CD4-positive, alpha-beta T cell treated with Interleukin-10 for 1 hour (primary cell): ENCODE measurements around the gene PLCH1.

Experiments
- DNase-seq: peaks from one replicate; pipeline ENCODE4 v3.0.0-alpha.2; 2020

PLCH1 gene, protein sequence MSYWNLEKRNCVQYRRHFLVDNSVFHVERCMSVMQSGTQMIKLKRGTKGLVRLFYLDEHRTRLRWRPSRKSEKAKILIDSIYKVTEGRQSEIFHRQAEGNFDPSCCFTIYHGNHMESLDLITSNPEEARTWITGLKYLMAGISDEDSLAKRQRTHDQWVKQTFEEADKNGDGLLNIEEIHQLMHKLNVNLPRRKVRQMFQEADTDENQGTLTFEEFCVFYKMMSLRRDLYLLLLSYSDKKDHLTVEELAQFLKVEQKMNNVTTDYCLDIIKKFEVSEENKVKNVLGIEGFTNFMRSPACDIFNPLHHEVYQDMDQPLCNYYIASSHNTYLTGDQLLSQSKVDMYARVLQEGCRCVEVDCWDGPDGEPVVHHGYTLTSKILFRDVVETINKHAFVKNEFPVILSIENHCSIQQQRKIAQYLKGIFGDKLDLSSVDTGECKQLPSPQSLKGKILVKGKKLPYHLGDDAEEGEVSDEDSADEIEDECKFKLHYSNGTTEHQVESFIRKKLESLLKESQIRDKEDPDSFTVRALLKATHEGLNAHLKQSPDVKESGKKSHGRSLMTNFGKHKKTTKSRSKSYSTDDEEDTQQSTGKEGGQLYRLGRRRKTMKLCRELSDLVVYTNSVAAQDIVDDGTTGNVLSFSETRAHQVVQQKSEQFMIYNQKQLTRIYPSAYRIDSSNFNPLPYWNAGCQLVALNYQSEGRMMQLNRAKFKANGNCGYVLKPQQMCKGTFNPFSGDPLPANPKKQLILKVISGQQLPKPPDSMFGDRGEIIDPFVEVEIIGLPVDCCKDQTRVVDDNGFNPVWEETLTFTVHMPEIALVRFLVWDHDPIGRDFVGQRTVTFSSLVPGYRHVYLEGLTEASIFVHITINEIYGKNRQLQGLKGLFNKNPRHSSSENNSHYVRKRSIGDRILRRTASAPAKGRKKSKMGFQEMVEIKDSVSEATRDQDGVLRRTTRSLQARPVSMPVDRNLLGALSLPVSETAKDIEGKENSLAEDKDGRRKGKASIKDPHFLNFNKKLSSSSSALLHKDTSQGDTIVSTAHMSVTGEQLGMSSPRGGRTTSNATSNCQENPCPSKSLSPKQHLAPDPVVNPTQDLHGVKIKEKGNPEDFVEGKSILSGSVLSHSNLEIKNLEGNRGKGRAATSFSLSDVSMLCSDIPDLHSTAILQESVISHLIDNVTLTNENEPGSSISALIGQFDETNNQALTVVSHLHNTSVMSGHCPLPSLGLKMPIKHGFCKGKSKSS (N-terminal part only)

DNA sequence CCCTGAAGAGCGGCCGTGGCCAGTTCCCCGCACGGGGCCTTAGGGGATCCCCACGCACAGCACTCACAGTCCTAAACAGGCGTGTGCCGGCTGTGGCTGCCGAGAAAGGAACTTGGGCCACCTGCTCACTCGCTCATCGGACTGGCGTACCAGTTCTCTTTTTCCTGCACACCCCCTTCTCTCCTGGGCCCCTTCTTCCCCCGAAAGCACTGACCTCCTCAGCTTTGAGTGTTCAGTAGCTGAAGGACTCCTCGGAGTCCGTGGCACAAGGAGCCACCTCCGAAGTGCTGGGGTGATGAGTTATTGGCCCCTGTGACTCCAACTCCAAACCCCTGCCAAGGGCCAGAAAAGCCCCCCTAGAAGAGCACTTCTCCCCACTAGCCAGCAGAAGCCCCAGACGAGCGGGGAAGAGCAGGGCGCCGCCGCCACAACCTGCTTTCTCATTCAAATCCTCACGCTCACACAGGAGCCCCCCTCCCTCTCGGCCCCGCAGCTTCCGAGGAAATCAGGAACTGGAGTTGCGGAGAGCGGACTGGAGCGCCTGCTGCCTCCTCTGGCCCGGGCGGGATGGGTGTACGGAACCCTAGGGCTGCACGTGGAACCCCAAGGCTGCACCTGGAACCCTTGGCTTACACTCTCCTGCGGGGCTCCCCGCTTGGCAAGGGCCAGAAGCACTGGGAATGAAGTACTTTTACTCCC lies at the start of gene PLCH1:
Gene PLCH1, minus strand, starts transcription at position 446 of the 699 bp plus-strand sequence. CDS start 40,847 bp downstream, outside the sequence.
- DNase-seq = peak; percentile 50

DNA sequence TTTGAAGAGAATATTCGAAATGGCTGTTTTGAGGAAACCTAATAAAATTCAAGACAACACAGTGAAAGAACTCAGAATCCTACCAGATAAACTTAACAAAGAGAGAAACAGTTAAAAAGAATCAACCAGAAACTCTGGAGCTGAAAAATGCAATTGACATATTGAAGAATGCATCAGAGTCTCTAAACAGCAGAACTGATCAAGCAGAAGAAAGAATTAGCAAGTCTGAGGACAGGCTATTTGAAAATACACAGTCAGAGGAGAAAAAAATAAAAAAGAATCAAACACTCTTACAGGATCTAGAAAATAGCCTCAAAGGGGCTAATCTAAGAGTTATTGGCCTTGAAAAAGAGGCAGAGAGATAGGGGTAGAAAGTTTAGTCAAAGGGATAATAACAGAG lies 47.7 kb upstream of the PLCH1 start:
- DNase-seq = no peak

DNA sequence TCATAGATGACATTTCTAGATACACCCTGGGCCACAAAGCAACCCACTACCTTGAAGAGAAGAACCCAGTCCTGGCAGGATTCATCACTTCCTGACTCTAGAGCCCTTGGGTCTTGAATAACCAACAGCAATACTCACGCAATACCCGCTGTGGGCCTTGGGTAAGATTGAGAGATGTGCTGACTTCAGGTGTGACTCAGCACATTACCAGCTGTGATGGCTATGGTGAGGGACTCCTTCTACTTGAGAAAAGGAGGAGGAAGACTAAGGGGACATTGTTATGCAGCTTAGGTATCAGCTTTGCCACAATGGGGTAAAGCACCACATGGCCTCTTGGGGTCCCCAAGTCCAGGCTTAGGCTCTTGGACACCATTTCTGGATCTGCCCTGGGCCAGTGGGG lies 46.3 kb upstream of the PLCH1 start:
- DNase-seq = no peak

GRCh38 chr3:155790272-155790925 lies 45.5 kb upstream of the PLCH1 start:
- DNase-seq = no peak

DNA sequence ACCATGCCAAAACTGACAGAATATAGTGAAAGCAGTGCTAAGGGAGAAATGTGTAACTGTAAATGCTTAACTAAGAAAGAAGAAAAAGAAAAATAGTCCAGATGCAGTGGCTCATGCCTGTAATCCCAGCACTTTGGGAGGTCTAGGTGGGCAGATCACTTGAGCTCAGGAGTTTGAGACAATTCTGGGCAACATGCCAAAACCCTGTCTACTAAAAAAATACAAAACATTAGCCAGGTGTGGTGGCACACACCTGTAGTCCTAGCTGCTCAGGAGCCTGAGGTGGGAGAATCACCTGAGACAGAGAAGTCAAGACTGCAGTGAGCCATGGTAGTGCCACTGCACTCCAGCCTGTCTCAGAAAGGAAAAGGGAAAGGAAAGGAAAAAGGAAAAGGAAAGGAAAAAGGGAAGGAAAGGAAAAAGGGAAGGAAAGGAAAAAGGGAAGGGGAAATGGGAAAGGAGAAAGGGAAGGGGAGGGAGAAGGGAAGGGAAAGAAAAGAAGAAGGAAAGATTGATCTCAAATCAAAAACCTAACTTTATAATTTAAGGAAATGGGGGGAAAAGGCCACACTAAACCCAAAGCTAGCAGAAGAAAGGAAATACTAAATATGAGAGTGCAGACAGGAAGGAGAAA lies 40.9 kb upstream of the PLCH1 start:
- no peak for DNase-seq

DNA sequence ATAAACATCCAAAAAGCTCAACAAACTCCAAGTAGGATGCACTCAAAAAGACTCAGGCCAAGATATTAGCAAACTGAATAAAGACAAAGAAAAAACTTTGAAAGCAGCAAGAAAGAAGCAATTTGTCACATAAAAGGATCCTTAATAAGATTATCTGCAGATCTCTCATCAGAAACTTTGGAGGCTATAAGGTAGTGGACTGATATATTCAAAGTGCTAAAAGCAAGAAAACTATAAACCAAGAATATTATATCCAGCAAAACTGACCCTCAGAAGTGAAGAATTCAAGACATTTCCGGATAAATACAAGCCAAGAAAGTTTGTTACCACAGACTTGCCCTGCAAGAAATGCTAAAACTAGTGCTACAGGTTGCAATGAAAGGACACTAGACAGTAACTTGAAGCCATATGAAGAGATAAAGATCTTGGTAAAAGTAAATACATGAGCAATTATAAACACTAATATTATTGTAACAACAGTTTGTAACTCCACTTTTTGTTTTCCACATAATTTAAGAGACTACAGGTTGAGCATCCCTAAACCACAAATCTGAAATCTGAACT lies 37.6 kb upstream of the PLCH1 start:
- no peak for DNase-seq

DNA sequence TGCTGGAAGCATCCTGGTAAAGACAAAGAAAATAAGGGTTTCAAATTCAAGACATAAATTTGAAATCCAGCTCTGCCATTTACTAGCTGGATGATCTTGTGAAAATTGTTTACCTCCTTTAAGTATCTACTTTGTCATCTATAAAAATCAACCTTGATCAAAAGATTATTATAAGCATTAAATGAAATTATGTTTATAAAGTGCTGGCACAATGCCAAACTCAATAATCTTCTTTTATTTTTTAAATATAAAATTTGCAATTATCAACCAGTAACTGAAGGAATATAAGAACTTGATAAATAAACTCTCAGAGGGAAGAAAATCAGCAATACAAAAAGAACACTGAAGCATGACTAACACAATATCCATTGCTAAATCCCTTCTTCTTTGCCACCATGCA lies 35.4 kb upstream of the PLCH1 start:
- DNase-seq = no peak

- no peak for DNase-seq
Measured at GRCh38 chr3:155778462-155778861, 33.6 kb upstream of the PLCH1 start.

GRCh38 chr3:155772801-155773200 lies 27.9 kb upstream of the PLCH1 start:
- DNase-seq = no peak

GRCh38 chr3:155771126-155771525 lies 26.3 kb upstream of the PLCH1 start:
- DNase-seq = no peak

DNA sequence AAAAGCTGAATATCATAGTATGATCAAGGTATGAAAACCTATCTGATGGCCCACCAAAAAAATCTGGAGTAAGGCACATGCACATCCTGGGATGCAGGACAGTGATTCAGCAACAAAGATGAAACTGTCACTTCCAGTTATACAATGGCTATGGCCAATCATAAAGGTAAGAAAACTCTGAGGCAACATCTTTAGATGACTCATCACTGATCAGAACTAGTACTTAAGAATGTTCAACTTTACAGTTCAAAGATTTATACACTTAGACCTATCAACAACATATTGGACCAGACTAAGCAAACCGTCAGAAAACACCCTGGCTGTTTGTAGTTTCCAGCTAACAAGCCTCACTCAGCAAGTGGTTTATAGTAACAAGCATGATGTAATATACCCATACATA lies 21.3 kb upstream of the PLCH1 start:
- DNase-seq = no peak

- DNase-seq = no peak
Measured at GRCh38 chr3:155763870-155764463, 19.1 kb upstream of the PLCH1 start.

- DNase-seq = no peak
Measured at GRCh38 chr3:155760653-155761052, 15.8 kb upstream of the PLCH1 start.

DNA sequence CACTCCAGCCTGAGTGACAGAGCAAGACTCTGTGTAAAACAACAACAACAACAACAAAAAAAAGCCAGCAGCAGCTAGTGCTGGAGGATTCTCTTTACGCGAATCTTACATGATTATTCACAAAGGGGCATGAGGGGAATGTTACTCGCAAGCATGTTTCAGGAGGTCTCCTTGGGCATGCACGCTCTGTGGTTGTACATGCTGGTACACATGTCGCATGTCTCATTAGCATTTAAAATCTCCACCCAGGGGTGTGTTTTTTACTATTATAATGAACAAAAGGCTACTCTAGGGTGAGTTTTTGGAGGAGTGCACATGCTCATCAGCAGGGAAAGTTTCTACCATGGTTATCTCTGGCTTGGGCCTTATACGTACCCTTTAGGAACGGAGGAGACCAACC lies 12.7 kb upstream of the PLCH1 start:
- DNase-seq = no peak

DNA sequence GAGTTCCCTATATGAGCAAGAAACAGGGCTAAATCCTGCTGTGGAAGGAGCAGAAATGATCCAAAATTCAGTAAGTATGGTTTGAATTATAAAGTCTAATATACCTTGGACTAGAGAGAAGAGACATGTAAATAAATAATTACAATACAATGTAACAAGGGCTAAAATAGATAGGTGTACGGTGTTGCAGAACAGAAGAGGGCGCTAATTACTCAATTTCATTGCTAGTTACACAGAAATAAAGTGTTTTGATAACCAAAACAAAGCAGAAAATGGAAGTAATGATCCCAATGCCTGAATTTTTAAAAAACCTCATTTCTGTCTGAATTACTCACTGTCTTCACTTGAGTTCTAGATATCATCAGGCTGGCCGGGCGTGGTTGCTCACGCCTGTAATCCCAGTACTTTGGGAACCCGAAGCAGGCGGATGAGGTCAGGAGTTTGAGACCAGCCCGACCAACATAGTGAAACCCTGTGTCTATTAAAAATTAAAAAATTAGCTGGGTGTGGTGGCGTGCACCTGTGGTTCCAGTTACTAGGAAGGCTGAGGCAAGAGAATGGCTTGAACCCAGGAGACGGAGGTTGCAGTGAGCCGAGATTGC lies 8.3 kb upstream of the PLCH1 start:
- peak; percentile 37 for DNase-seq

DNA sequence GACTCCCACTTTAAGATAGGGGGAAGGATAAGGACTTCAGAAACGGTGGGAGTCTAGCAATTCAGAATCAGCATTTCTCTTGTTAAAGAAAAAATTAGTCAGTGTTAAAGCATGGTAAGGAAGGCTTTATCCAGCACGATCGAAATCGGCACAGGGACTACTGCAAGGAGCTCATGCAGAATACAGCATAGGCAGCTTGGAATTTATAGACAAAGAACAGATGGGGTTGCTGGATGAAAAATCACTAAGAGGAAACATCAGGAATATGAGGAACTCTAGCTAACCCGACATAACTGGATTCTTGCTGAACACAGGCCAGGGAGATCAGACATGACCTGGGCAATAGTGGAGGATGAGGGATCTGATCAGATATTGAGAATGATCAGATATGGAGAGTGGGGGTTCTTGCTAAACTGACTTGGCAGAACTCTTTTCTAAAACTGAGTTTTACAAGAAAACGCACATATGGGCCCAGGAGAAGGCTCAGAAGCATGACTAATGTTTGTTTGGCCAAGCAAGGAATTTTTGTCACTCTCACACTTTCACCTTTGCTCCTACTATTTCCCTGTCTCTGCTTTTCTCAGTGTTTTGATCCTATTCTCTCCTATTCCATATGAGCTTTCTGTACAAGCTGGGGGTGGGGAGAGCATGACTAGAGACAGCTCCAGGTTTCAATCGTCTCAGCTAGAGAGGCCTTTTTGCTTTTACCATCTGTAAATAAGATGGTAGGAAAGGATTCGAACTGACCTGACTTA lies 3.9 kb upstream of the PLCH1 start:
- DNase-seq = no peak

DNA sequence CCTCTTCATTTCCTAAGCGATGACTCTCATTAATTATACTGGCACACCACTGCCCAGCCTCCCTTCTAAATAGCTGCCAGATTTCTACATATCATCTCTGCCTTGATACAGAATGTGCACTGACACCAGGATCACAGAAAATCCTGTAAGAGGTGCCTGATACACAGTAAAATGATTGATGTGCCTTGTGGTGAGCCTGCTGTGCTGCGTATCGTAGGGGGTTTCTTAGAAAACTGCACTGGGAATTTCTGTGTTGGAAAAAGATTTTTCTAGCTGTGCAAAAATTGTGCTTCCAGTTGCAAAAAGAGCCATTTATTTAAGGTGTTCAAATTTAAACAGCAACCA lies 3.0 kb upstream of the PLCH1 start:
- no peak for DNase-seq

- no peak for DNase-seq
Measured at GRCh38 chr3:155747286-155747945, 2.5 kb upstream of the PLCH1 start.

DNA sequence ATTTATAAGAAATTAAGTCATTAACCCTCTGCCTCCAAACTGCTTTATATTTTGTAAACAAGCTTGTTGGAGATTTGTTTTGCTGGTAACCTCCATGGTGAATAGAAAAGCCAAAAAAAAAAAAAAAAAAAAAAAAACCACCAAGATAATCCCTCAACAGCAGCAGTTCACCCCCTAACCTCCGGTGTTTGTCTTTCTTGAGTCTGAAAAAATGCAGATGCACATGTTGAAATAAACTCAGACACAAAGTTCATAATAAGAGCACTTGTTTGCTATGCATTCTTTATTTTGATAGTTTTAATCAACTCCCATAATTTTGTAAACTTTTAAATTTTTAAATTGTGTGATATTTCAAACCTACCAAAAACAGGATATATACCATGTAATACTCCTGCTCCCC lies 1.8 kb upstream of the PLCH1 start:
- DNase-seq = no peak
